Measurements from ENCODE around the gene NFKB1.

DNA sequence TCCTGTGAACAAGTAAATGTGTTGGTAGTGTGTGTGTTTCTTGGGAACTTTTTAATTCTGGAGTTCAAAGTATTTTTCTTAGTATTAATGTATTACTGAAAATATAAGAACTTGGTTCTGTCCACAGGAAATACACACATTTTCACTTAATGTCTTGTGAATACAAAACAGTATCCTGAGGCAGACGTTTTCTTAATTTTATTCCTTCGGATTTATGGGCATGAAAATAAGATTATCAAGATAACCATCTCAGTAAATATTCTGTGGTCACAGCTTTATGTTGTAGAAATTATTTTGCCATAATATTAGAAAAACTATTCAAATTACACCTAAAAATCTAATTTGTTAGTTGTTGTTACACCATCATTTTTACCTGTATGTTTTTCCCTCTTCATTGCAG is 29.8 kb downstream of the NFKB1 start:
- TF ChIP-seq EZH2 (IDR thresholded peaks at IDR 0.05; ENCODE audit: borderline replicate concordance, insufficient read depth, low read length, poor library complexity, severe bottlenecking) (no peak), SMC3 (conservative IDR thresholded peaks at IDR 0.05; ENCODE audit: poor library complexity) (no peak), EP300 (conservative IDR thresholded peaks at IDR 0.05; ENCODE audit: poor library complexity, severe bottlenecking) (no peak), POLR2AphosphoS5 (IDR thresholded peaks at IDR 0.05) (no peak), TAF1 (IDR thresholded peaks at IDR 0.05; ENCODE audit: low read depth) (no peak), RAD21 (conservative IDR thresholded peaks at IDR 0.05) (no peak), MXI1 (conservative IDR thresholded peaks at IDR 0.05; ENCODE audit: poor library complexity, severe bottlenecking) (no peak)
- TF ChIP-seq, protein P1, sequence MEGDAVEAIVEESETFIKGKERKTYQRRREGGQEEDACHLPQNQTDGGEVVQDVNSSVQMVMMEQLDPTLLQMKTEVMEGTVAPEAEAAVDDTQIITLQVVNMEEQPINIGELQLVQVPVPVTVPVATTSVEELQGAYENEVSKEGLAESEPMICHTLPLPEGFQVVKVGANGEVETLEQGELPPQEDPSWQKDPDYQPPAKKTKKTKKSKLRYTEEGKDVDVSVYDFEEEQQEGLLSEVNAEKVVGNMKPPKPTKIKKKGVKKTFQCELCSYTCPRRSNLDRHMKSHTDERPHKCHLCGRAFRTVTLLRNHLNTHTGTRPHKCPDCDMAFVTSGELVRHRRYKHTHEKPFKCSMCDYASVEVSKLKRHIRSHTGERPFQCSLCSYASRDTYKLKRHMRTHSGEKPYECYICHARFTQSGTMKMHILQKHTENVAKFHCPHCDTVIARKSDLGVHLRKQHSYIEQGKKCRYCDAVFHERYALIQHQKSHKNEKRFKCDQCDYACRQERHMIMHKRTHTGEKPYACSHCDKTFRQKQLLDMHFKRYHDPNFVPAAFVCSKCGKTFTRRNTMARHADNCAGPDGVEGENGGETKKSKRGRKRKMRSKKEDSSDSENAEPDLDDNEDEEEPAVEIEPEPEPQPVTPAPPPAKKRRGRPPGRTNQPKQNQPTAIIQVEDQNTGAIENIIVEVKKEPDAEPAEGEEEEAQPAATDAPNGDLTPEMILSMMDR (IDR thresholded peaks at IDR 0.05; ENCODE audit: poor library complexity, severe bottlenecking) = no peak
- TF ChIP-seq, protein P2, sequence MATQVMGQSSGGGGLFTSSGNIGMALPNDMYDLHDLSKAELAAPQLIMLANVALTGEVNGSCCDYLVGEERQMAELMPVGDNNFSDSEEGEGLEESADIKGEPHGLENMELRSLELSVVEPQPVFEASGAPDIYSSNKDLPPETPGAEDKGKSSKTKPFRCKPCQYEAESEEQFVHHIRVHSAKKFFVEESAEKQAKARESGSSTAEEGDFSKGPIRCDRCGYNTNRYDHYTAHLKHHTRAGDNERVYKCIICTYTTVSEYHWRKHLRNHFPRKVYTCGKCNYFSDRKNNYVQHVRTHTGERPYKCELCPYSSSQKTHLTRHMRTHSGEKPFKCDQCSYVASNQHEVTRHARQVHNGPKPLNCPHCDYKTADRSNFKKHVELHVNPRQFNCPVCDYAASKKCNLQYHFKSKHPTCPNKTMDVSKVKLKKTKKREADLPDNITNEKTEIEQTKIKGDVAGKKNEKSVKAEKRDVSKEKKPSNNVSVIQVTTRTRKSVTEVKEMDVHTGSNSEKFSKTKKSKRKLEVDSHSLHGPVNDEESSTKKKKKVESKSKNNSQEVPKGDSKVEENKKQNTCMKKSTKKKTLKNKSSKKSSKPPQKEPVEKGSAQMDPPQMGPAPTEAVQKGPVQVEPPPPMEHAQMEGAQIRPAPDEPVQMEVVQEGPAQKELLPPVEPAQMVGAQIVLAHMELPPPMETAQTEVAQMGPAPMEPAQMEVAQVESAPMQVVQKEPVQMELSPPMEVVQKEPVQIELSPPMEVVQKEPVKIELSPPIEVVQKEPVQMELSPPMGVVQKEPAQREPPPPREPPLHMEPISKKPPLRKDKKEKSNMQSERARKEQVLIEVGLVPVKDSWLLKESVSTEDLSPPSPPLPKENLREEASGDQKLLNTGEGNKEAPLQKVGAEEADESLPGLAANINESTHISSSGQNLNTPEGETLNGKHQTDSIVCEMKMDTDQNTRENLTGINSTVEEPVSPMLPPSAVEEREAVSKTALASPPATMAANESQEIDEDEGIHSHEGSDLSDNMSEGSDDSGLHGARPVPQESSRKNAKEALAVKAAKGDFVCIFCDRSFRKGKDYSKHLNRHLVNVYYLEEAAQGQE (IDR thresholded peaks at IDR 0.05; ENCODE audit: borderline replicate concordance) = no peak
